SH-SY5Y (cell line): ENCODE results near the gene ITGBL1.

Experiments used
- GATA2 ChIP-seq: IDR thresholded peaks from 2 replicates; pipeline ENCODE4 v1.6.1; 2011; ENCODE audit warnings: mild to moderate bottlenecking, low read depth, low read length
- GATA3 ChIP-seq: IDR thresholded peaks from 2 replicates; pipeline ENCODE4 v1.6.1; 2011; ENCODE audit warnings: low read depth, mild to moderate bottlenecking, low read length, moderate library complexity

DNA sequence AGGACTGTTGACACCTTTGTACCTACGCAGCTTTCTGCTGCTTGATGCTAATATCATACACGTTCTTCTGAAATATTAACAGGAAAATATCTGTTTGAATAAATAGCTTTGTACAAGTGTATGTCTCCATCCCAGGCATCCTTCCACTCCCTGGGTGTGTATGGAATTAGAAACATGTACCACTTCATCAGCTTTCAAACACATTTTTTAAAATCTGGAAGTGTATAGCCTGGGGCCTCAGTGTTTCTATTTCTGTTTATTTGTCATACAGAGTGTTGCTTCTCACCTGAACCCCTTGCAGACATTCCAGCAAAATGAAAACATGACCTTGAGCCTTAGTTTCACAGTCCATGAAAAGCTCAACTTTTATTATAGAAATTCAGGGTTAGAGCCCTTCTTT, 168.6 kb downstream of the ITGBL1 start:
- no peak for TF ChIP-seq GATA3
- TF ChIP-seq GATA2, result no peak
